ENCODE data around the gene TOGARAM2.

The TOGARAM2 gene

DNA sequence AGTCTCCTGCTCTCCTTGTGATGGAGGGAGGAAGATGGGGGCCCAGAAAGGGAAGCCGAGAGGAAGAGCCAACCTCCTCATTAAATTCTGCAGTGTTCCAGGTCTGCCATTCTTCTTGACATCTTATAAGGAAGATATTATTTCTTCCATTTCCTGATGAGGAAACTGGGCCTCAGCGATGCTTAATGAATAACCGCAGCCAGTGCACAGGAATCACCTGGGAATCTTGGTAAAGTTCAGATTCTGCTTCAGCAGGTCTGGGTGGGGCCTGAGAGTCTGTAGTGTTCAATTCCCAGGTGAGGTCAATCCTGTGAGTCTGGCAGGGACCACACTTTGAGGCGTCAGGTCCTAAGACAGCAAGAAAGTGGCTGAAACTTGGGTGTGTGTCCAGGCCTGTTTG, 75.9 kb downstream of the TOGARAM2 start:
- no peak for DNase-seq

DNA sequence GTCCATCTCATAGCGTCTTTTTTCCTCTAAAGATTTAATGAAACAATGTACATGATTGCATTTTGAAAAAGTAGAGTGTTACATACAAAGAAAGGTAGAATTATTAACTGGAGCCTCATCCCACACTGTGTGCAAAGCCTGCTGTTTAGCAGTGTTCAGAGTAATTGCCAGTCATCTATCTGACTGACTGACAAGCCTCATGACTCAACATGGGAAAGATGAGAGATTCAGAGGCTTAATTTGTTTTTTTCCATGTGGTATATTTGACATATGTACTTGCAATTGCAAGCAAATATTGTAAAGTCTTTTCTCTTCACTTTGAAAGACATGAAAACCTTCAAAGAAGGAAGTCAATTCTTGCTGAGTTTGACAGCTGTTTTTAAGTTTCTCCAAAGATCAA, 78.5 kb downstream of the TOGARAM2 start:
- DNase-seq: no peak

GRCh38 chr2:29060441-29060840, 79.3 kb downstream of the TOGARAM2 start:
- DNase-seq: no peak

- DNase-seq: no peak
These were observed 80.1 kb downstream of the TOGARAM2 start for GRCh38 chr2:29061176-29061575.

- no peak for DNase-seq
These were observed 80.5 kb downstream of the TOGARAM2 start for GRCh38 chr2:29061616-29062015.

DNA sequence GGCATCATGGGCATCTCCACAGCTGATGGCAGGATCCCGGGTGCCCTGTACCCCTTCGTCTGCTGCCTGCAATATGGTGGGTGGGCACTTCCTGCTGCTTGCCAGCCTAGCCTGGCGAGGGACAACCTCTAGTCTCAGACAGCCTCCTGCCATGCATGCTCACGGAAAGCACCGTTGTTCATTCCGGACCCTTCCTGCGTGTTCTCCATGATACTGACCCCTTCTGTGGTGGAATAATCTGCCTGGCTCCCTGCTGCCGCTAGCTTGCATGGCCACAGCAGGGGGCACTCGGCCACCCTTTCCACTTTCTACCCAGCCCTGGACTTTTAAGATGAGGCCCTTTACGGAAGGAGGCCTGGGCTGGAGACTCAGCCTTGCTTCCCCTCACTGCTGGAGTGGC, 81.3 kb downstream of the TOGARAM2 start:
- DNase-seq: no peak

GRCh38 chr2:29063056-29063455, 82.0 kb downstream of the TOGARAM2 start:
- DNase-seq: no peak

DNA sequence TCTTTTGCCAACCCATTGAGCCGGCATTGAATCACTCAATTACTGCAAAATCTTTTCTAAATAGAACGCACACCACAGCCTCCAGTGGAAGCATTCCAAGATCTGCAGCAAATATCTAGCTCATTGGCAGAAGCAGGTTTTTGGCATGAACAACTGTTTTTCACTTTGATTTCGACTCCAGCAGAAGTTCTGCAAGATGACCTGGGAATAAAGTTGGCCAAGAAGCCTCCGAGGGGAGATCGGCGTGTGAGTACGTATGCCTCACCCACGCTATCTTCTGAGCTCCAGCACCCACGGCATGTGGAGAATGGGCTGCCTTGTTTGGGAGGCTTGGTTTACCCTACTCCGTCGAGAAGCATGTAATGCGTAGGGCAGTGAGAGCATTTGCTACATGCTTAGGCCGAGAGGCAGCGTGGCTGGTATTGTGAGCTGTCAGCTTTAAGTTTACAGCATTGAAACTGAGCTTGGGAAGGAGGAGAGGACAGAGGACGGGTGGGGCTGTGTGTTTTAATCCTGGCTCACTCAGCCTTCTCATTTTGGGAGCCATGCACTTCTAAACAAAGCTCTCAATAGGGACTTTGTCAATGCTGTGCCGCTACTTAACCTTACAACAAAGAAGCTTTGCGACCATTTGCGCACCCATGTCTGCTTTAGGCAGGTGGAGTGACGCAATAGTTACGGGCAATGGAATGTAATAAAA, 82.7 kb downstream of the TOGARAM2 start:
- no peak for DNase-seq

DNA sequence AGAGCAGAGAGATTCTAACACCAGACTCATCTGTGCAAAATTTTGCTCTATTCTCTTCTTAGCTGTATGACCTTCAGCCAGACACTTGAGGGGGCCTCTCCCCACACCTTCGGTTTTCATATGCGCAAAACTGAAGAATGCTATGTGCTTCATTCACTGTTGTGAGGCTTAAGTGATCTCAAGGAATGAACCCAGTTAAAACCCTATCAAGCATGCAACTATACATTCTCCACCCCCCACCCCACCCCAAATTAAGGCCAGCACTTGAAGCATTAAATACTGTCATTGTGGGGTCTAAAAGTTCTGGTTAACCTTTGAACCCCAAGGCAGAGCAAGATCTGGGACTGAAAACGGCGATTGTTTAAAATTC, 83.2 kb downstream of the TOGARAM2 start:
- DNase-seq: no peak

DNA sequence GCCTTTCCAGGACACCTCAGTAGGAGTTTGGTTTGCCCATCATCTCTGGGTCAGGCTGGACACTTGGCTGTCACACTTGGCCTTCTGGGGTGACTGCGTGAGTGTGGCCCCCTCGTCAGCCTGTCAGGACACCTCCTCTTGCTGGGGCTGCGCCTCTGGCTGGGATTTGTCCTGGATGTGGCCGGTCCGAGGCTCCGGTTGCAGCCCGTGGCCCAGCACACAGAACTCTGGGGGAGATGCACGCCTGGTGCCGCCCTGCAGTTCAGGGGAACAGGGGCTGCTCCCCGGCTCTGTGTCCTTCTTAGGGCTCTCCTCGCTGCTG, 83.6 kb downstream of the TOGARAM2 start:
- no peak for DNase-seq

GRCh38 chr2:29065068-29065811, 84.1 kb downstream of the TOGARAM2 start:
- no peak for DNase-seq

GRCh38 chr2:29066271-29066860, 85.3 kb downstream of the TOGARAM2 start:
- no peak for DNase-seq

GRCh38 chr2:29066997-29067605, 86.0 kb downstream of the TOGARAM2 start:
- DNase-seq: peak; percentile 36

DNA sequence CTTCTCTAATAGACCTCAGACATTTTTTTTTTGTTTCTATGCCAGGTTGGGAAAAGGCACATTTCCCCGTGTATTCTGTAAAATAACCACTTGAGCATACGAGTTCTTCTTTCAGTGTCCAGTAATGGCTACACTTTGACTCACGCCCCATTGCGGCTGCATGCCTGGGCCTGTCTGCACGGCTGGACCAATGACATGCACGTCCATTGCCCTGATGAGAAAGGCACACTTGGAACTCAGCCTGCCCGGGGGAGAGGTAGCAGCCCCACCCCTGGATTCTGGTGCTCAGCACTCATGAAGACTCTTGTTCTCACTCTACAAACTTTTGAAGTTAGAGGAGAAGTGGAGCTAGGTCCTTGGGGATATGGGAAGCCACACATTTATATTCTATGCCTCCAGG, 87.4 kb downstream of the TOGARAM2 start:
- no peak for DNase-seq

DNA sequence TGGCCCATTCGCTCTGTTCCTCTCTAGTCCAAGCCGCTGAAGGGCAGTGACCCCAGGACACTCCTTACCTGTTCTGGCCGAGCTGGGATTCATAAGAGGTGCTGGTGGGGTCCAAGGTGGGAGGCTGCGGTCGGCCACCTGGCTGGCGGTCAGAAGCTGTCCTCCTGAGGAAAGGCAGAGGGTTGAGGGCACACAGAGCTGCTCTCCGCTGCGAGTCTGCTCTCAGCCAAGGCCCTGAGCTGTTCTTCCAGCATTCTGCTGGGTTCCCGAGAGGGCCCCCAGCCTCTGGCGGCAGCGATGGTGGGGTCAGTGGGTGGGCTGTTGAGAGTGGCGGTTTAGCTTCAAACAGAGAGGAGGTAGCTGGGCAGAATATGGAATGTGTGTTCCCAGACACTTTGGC, 89.4 kb downstream of the TOGARAM2 start:
- DNase-seq: no peak

DNA sequence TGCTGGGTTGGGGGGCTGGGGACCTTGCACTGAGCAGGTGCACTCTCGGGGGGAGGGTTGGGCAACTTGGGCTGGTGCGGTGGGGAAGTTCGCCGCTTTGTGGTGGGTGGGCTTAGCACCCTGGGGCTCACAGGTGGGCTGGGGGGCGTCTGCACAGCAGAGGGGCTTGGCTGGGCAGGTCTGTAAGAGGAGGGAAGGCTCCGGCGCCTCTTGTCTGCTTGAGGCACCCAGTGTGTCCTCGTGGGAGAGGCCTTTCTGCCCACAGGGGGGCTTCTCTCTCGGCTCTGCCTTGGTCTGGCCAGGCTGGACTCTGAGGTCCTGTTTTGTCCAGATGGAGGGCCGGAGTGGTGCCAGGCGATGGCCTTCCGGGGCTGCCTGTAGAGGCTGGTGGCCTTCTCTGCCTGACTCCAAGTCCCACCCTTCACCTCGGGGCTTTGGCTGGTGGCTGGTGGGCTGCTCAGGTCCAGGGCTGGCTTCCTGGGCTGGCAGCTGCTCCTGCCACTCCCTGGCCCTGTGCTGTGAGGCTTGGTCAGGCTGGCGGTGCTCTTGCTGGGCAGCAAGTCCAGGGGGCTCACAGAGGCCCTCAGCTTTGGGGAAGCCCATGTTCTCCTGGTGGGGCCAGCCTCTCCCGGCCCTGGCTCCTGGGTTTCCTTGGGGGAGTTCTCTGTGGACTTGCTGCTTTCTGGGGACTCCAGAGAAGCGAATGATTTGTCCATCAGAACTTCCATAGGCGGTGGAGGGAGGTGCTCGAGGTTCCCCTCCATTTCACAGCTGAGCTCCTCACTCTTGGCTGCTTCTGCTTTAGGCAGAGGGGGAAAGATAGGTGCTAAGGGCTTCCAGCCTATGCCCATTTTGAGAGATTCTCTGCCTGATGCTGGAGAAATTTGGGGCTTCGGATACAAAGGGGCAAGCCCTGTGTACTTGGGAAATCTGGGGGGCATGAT, 90.2 kb downstream of the TOGARAM2 start:
- DNase-seq: no peak

DNA sequence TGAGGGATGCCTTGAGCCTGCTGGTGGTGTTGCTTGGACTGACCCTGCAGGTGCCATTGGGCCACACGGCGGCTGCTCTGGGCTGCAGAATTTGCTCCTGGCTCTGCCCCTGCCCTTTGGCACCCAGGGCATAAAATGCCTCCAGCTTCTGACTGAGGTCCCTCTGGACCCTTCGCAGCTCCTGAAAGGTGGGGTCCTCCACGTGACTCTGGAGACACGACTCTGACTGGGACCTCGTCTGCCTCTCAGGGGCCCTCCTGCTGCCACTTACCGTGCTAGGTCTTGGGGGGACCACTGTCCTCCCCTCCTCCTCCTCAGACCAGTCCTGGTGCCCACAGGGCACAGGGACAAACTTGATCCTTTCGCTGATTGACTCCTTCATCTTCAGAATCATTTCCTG, 91.2 kb downstream of the TOGARAM2 start:
- DNase-seq: no peak

GRCh38 chr2:29072971-29073725, 92.0 kb downstream of the TOGARAM2 start:
- no peak for DNase-seq

GRCh38 chr2:29073933-29074332, 92.8 kb downstream of the TOGARAM2 start:
- DNase-seq: no peak

DNA sequence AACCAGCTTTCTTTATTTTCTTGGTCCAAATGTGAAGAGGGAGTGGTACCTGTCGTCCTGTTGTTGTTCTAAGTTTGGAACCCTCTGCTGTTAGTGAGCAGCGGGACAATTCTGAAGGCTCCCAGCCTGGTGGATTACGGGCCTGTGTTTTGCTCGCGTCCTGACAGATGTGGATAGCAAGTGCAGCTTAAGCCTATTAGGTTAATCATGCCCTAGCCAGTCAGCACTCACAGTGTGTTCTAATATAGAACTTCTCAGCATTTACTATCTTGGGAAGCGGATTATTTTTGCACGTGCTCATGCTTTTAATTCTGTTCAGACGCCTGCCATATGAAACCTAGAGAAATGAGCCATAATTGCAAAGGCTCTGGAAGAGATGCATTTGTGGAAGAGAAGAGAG, 93.3 kb downstream of the TOGARAM2 start, which contains the start of gene PCARE:
Gene PCARE, minus strand, starts transcription at position 113 of the 400 bp plus-strand sequence. CDS start 262 bp downstream, outside the sequence.
- DNase-seq: no peak

DNA sequence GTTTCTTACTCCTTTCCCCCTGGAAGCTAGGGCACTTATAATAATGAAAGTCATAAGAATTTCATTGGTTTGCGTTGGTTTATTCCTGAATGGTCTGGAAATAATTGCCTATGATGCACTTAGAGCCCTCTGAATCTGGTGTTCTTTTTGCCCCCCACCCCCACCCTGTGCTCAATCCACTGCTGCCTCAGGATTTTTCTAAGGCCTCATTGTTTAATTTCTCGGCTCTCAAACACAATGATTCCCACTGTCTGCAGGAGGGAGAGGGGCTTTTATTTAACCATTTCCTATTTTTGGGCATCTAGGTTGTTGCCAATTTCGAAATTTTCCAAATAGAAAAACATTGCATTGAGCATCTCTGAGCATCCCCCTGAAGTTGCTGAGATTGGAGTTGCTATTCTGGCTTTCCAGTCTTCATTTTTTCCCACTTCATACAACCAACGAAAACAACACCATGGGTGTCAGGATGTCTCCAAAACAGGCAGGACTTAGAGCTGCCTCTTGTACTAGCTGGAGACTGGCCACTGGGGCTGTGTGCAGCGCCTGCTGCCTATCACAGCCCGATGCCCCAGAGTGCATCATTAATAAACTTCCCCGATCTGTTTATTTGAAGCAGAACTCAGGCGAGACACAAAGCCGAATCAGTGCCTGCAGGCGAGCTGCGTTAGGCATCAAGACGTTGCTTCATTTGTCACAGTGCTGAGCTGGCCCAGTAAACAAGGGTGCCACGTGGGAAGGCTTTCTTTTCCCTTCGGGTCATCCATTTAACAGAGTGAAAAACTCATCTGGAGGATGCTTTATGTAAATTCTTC, 95.0 kb downstream of the TOGARAM2 start:
- no peak for DNase-seq
